Fibroblast of lung (primary cell): ENCODE data around the gene FAM76B.

Experiments used
- CTCF ChIP-seq, 2 donors: IDR thresholded peaks in 1 of 2; conservative IDR thresholded peaks in 1 of 2; 1 replicate in 1 of 2; 2 replicates in 1 of 2; pipeline ENCODE4 v1.5.1; 2011 to 2012; ENCODE audit warnings: low read length in 2 of 2, control low read depth in 1 of 2, inconsistent platforms in 1 of 2, low read depth in 1 of 2, mild to moderate bottlenecking in 1 of 2
- EZH2 ChIP-seq: IDR thresholded peaks from 2 replicates; pipeline ENCODE4 v1.5.1; 2012; ENCODE audit warnings: low read length, control low read depth, mild to moderate bottlenecking; ENCODE audit errors: missing control alignments

GRCh38 chr11:95766701-95767100 lies 22.9 kb downstream of the FAM76B start:
- no peak for TF ChIP-seq CTCF (conservative IDR thresholded peaks at IDR 0.05 in 1 of 2, IDR thresholded peaks at IDR 0.05 in 1 of 2; ENCODE audit: low read depth in 1 of 2, low read length in 2 of 2)
- TF ChIP-seq EZH2: no peak
